Measurements from ENCODE around the gene HEATR5A.

HEATR5A gene

DNA sequence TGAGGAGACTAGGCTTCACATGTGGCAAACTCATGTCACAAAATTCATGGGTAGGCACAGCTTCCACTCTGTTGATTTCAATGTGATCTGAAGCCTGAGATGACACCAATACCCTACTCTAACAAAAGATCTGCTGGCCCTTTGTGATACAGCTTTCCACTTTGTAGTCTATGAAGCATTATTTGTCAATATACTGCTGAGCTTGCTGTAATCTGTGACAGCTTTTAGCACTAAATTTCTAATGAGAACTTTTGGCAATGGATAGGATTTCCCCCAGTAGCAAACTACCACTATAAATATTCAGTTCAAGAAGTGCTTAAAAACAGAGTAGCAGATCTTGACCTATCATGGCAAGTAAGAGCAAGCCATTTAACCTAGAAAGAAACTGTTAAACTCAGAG is 5.6 kb upstream of the HEATR5A start:
- no peak for DNase-seq

- DNase-seq = no peak
Observed at GRCh38 chr14:31421200-31421599, 850 bp upstream of the HEATR5A start.

- peak; percentile 29 for DNase-seq
Observed at GRCh38 chr14:31419967-31420318, 407 bp downstream of the HEATR5A start.

- no peak for DNase-seq
Observed at GRCh38 chr14:31419179-31419966, 977 bp downstream of the HEATR5A start.

DNA sequence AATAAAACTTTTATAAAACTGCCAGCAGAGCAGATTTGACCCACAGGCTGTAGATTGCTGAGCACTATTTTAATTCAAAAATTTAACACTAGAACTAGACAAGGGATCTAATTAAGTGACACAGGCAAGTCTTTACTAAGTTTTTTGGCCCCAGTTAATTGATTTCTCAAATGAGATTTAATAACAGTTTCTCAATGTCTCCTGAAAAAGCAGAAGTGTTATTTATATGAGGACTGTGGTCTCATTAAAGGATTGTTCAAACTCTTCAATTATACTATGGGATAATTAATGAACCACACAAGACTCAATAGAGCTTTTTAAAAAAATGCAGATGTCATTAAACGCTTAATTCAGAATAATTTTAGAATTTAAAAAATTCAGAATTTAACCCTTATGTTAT is 1.9 kb downstream of the HEATR5A start:
- DNase-seq = no peak

DNA sequence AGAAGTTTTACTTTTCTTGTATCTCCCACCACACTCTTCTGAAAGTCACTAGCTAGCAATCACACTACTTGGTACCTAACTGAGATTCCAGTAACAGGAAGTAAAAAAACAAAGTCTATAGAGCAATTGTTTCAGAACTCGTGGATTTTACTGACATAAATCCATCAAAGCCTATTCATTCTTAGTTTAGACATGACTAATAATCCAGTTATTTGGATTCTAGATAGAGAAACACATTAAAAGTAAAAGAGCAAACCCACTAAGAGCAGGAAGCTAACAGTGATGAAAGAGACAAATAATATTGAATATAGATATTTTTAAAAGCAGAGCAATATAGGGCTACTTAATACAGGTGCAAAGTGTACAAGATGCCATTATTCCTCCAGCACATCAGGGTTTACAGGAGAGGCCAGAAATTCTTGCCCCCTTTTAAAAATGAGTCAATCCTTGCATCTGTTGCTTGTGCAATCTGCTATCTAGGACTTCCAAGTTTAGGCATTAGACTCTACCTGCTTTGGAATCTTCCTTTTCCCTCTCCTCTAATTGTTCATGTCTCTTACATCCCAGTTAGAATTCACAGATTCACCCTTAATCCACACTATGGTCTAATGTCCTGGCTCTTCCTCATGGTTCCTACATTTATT is 6.0 kb downstream of the HEATR5A start:
- no peak for DNase-seq

DNA sequence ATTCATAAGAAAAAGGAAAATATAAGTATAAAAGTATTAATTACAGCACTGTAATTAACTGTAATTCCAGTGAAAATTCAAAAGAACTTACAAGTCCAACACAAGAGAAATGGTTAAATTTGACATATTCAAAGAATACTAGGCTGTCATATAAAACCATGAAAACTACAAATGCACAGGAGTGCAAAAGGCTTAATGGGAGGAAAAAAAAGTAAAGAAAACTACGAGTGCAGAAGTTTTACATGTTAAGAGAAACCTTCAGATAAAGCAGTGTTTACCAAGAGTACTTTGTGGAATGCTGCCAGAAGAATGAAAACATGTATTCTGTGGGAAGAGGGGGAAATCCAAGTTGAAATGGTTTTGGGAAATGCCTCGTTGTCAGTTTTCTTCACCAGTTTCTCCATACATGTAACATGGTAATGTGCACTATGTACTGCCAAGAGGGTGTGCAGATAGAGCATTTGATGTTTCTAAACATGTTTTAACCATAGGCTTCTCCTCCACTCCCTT is 9.1 kb downstream of the HEATR5A start:
- DNase-seq = no peak

GRCh38 chr14:31410048-31410650 is 10.2 kb downstream of the HEATR5A start:
- no peak for DNase-seq

DNA sequence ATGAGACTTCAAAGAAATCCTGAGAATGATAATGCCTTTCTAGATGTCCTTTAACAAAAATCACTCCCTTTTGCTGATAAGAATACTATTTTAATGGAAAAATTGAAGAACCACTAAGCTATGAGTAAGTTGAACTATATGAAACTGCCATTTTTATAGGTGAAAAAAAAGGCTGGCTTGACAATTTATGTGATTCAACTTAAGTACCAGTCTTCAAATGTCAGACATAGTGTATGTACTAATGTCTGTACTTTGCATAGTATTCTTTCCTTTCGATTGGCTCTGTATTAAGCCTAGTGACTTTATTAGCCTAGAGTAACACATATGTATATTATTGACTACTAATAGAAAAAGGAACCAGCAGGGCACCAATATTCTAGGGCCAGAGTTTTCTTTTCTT is 11.9 kb downstream of the HEATR5A start:
- DNase-seq = no peak

DNA sequence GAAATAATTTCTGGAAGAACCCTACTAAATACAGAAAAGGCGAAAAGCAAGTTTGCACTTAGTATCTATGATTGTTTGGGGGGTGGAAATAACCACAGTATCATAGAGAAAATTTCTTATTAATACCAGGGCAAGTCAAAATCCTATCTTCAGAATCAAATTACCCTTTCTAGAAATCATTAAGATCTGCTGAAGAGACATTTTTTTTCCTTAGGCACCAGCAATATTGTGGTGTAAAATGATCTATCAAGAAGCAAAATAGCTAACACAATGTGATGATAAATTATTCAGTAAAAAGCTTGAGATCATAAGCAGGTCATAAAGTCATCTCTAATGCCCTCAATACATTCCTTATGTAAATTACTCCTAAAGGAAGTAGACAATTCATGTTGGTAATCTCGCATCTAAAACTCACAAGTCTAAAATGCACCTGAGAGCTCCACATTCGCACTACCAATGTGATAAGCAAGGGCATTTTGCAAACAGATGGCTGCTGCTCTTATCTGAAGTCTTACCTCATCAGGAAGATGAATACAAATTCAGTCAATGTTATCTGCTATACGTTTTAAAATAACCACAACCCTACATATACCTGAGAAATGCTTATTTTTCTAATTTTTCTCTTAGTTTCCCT is 14.6 kb downstream of the HEATR5A start:
- no peak for DNase-seq

GRCh38 chr14:31405106-31405505 is 15.2 kb downstream of the HEATR5A start:
- no peak for DNase-seq

DNA sequence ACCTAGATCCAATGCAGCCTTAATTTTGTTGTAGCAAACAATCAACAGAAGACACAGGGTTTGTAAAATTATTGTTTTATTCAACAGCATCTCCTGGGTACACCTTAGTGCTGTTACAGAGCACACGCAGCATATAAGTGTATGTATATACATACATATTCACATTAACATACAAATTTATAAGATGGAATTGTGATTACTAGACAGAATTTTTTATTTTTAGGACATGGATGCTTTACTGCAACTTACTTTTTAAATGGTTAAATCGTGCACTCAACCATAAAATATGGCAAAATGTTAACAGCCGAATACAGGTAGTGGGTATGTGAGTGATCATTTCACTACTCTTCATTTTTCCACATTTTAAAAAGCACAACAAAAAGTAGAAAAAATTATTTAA is 16.6 kb downstream of the HEATR5A start:
- DNase-seq = no peak

- DNase-seq = no peak
Observed at GRCh38 chr14:31402764-31403439, 17.4 kb downstream of the HEATR5A start.

DNA sequence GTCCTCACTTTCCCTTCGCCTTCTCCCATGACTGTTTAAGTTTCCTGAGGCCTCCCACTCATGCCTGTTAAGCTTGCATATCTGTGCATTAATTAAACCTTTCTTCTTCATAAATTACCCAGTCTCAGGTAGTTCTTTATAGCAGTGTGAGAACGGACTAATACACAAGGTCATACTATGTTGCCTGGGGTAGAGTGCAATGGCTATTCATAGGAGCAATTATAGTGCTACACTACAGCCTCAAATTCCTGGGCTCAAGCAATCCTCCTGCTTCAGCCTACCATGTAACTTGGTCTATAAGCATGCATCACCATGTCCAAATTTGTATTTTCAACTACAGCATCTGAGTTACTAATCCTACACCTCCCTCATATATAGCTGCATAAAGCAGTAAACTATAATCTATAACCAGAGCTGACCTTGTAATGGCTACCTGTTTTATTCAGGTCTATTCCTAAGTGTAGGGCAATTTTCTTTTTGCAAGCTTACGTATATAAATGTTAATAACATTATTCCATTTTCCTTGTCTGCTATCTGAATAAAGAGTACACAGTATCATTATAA is 18.9 kb downstream of the HEATR5A start:
- no peak for DNase-seq

- DNase-seq = no peak
Observed at GRCh38 chr14:31400031-31400638, 20.2 kb downstream of the HEATR5A start.

- DNase-seq = no peak
Observed at GRCh38 chr14:31395572-31396205, 24.7 kb downstream of the HEATR5A start.

- no peak for DNase-seq
Observed at GRCh38 chr14:31395119-31395518, 25.2 kb downstream of the HEATR5A start.

GRCh38 chr14:31391977-31392503 is 28.3 kb downstream of the HEATR5A start:
- no peak for DNase-seq

DNA sequence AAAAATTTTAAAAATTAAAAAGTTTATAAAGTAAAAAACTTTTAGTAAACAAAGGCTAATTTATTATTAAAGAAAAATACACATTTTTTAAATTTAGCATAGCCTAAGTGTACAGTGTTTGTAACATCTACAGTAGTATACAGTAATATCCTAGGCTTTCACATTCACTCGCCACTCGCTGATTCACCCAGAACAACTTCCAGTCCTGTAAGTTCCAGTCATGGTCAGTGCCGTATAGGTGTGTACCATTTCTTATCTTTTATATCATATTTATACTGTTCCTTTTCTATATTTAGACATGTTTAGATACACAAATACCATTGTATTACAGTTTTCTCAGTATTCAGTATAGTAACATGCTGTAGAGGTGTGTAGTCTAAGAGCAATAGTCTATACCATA is 28.9 kb downstream of the HEATR5A start:
- DNase-seq = no peak

DNA sequence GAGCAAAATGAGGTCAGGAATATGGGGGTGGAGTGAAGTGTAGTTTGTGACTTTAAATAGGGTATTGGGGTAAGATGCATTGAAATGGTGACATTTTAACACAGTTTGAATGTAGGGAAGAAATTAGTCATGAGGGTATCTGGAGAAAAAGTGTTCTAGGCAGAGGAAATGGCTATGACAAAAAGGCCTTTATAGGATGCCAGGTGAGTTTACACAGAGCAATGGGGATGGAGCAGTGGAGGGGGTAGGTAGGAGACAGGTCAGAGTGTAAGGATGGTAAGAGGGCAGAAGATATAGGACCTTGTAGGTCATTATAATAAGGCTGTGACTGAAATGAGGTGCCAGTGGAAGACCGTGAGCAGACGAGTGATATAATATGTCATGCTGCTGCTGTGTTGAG is 30.4 kb downstream of the HEATR5A start:
- no peak for DNase-seq

GRCh38 chr14:31388687-31389413 is 31.5 kb downstream of the HEATR5A start:
- DNase-seq = no peak

Data from 8988T (cell line).